Measurements from ENCODE around the gene RIC3. TPM values are rescaled to one million over a fixed set of nuclear protein-coding genes. Genes with fewer than 3 reads are reported as not detected.

Gene RIC3
- total and polyA plus RNA-seq, 2 of the 8 experiments (the other 6 are each of a cell fraction or from before 2014, with no cell fraction given), result 6.4 to 15.5 TPM

DNA sequence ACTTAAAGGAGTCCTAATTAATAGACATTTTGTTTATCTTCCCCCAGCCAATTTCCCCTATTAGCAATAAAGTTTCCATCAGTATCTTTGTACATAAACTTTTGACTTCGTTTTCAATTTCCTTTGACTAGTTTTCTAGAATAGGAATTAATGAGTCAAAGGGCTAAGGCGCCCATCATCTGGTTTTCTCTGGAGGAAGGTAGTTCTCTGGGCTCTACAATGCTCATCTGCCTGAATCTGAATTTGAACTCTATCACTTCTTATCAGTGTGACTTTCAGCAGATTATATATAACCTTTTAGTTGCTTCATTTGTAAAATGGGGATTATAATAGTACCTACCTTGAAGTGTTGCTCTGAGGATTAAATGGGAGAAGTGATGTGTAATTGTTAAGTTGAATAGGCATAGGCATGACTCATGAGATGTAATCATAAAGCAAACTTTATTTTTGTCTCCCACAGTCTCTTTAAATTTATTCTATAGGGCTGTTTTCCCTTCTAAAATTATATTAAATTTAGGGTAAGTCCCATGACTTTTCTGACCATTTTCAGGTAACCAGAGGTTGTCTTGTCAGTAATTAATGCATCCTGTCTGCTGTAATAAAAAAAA lies 93.6 kb downstream of the RIC3 start:
- Histone ChIP-seq H3K4ac (replicated peaks; ENCODE audit: insufficient read length, low read depth, low read length) (no peak overlapping the region), H3K27me3 (replicated peaks in 1 of 4; ENCODE audit: control insufficient read depth in 3 of 4, extremely low read depth in 1 of 4, insufficient read depth in 3 of 4, low read length in 3 of 4) (peaks cover 0 to 7% (median 4%) of the 10 kb centered on the region in 4 experiments; a peak in 5 of 7 replicates), H4K91ac (replicated peaks; ENCODE audit: insufficient read length, low read length) (no peak overlapping the region), H3K79me2 (ENCODE audit: control insufficient read depth in 1 of 2, insufficient read depth in 2 of 2, low read length in 2 of 2) (no peaks in the 10 kb centered on the region), H2BK20ac (ENCODE audit: low read length) (no peak overlapping the region), H3K9ac (replicated peaks in 1 of 4; ENCODE audit: extremely low read depth in 1 of 4, low read depth in 3 of 4, low read length in 3 of 4) (no peak overlapping the region), H2BK120ac (replicated peaks; ENCODE audit: low read depth, low read length) (no peak overlapping the region), H2AK5ac (ENCODE audit: low read depth, low read length) (no peak overlapping the region), H3K14ac (ENCODE audit: insufficient read length) (no peak overlapping the region), H3K9me3 (ENCODE audit: insufficient read depth in 2 of 2, low read depth in 1 of 2, low read length in 1 of 2) (no peaks in the 10 kb centered on the region), H3K56ac (replicated peaks; ENCODE audit: insufficient read length, low read depth, low read length) (no peak overlapping the region), H2BK12ac (ENCODE audit: low read depth, low read length) (no peak overlapping the region), H3K27ac (ENCODE audit: low read depth, low read length) (no peak overlapping the region), H4K20me1 (replicated peaks in 1 of 2; ENCODE audit: control insufficient read depth in 1 of 2, insufficient read depth in 2 of 2, low read length in 2 of 2) (no peaks in the 10 kb centered on the region), H3K4me2 (ENCODE audit: insufficient read depth in 1 of 2, low read depth in 2 of 2, low read length in 2 of 2) (no peak overlapping the region), H3K23me2 (ENCODE audit: low read depth, low read length) (no peaks in the 10 kb centered on the region), H3K18ac (ENCODE audit: extremely low read depth, low read length) (no peak overlapping the region), H2AFZ (ENCODE audit: low read length) (no peak overlapping the region), H3K79me1 (ENCODE audit: low read depth, low read length) (no peaks in the 10 kb centered on the region), H3K36me3 (ENCODE audit: control insufficient read depth in 2 of 4, insufficient read depth in 4 of 4, low read length in 3 of 4) (no peaks in the 10 kb centered on the region), H2BK15ac (ENCODE audit: low read length) (no peak overlapping the region), H4K5ac (ENCODE audit: insufficient read length, low read depth, low read length) (no peak overlapping the region), H3K4me1 (replicated peaks in 1 of 4; ENCODE audit: control insufficient read depth in 3 of 4, insufficient read depth in 4 of 4, low read length in 3 of 4) (peaks cover 2 to 15% (median 10%) of the 10 kb centered on the region in 4 experiments), H3K4me3 (ENCODE audit: extremely low read depth in 1 of 4, insufficient read depth in 2 of 4, low read depth in 3 of 4, low read length in 4 of 4) (no peak overlapping the region), H4K8ac (ENCODE audit: extremely low read depth, insufficient read depth, low read length) (no peak overlapping the region), H2BK5ac (ENCODE audit: low read depth, low read length) (no peak overlapping the region), H3K23ac (ENCODE audit: insufficient read length) (no peak overlapping the region)
- ChIA-PET CTCF (ENCODE audit: partially characterized antibody) (interaction anchor here (5.1 kb wide), 1 partner anchor 15 kb away, joined by 99 read pairs; no protein-coding TSS in a partner anchor), POLR2A (ENCODE audit: partially characterized antibody) (no interaction called here)
- FAIRE-seq, result no peak
- WGBS, 2 experiments (ENCODE audit: extremely low coverage in 1 of 2, insufficient coverage in 1 of 2, insufficient read length in 1 of 2, insufficient replicate concordance in 2 of 2, low coverage in 1 of 2, low lambda C conversion rate in 2 of 2, missing lambda C conversion rate in 1 of 2), result 86% methylated on average over 2 of the region's 2 CpGs; no CpG with 5 or more reads in 1 of the 2 experiments
- no peak for DNase-seq (ENCODE audit: low read depth in 1 of 2, low spot score in 2 of 2)
- TF ChIP-seq BRCA1 (IDR thresholded peaks at IDR 0.05; ENCODE audit: low read depth, low read length), result no peak
- no peak for TF ChIP-seq NRF1 (IDR thresholded peaks at IDR 0.05; ENCODE audit: low read depth, low read length)
